HT1080 (cell line): Measurements from ENCODE around the gene PTGIS. TPM values are rescaled to one million over a fixed set of nuclear protein-coding genes. Genes with fewer than 3 reads are reported as not detected.
A peak's percentile ranks its signal among the peaks of the same experiment; 100 is the strongest.

Source experiments
- DNase-seq: peaks from one replicate; pipeline ENCODE4 v3.0.0-alpha.2; 2015; ENCODE audit warnings: low read depth
- total RNA-seq: library from RNA; depleted of rRNA; stranded (reverse); fragments of >200 nt; shearing (Covaris generic); gene quantifications from 2 replicates; pipeline ENCODE4 v1.2.3, GENCODE V29; 2014

The PTGIS gene
- total RNA-seq, 1 experiment from 2014 or later = 0.02 TPM

DNA sequence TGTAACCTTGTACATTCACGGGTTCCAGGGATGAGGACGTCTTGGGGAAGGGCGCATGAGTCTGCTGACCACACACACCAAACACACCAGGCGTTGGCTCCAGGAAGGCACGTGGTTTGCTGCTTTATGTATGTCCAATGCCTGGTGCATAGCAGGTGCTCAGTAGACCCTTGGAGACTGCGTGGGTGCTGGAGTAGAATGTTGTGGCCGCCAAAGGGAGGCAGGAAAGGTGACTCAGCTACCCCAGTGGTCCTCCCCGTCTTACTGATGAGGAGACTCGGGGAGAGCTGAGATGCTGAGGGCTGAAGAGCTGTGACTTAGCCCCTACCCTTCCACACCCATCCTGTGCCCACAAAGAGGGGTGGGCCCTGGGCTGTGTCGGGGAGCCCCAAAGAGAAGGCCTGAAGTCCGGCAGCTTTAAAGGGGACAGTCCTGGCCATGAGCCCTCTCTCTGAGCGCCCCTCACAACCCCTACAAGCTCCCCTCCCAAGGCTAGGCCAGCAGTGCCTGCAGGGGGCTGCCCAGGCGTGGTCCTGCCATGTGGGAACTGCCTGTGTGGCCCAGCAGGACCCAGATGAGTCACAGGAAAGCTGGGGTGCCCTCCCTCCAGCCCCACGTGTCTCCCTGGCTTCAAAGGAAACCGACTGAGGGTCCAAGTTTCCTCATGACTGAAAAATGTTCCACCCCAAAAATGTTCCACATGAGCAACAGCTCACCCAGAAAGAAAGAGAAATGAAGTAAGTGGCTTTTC, 28.0 kb upstream of the PTGIS start:
- DNase-seq = peak; percentile 83

DNA sequence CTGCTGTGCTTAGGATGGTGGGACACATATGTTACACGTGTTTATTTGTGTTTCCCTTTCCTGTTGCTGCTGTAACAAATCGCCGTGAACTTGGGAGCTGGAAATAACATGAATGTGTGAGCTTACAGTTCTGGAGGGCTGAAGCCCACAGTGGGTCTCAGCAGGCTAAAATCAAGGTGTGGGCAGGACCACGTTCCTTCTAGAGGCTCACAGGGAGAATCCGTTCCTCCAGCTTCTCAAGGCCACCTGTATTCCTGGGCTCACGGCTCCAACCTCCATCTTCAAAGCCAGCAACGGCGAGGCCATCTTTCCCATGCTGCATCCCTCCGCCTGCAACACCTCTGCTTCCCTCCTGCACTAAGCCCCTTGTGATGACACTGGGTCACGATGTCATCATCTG, 27.4 kb upstream of the PTGIS start:
- DNase-seq = no peak

DNA sequence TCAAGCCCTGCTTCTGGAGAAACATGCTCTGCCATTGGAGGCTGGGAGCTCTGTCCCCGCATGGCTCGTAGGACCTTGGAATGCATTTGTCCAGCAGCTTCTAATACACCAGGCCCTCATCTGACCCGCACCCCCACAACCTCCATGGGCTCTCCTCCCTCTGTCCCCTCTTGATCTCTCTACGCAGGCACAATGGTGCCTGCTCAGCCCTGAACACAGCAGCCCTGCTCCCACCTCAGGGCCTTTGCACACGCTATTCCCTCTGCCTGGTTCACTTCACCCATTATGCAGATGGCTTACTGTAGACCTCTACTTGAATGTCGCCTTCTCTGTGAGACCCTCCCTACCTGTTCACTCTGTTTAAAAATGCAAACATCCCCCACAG, 27.0 kb upstream of the PTGIS start:
- DNase-seq = no peak

DNA sequence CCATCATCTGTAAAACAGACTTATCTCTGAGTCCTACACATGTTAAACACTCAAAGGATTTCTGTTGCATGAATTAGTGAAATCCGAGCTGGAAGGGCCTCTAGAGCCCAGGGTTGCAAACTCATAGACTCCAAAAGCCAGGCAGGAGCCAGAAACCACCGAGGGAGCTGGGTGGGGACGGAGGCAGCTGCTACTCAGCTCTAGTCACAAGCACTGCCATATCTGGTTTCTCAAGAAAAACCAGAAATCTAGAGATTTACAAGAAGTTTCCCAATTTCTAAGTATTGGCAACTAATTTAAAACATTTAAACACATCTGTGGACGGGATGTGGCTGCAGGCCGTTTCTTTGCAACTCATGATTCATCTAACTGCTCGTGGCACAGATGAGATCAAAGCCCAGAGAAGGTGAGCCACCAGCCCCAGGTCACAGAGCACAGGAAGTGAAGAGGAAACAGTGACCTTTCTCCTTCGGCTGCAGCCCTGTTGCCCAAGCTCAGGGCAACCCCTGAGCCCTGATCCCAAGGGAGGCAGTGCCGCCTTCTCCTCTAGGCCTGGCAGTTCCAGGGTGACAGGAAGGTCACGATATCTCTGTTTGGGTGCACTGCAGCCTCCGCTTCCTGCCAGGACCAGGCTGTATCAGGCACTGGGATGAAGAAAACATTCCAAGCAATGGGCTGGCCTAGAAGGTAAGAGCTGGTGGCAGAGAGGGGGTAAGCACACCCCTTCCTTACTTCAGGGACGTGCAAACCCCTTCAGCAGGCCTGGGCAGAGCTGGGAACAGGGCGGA, 26.4 kb upstream of the PTGIS start:
- DNase-seq = peak; percentile 28

DNA sequence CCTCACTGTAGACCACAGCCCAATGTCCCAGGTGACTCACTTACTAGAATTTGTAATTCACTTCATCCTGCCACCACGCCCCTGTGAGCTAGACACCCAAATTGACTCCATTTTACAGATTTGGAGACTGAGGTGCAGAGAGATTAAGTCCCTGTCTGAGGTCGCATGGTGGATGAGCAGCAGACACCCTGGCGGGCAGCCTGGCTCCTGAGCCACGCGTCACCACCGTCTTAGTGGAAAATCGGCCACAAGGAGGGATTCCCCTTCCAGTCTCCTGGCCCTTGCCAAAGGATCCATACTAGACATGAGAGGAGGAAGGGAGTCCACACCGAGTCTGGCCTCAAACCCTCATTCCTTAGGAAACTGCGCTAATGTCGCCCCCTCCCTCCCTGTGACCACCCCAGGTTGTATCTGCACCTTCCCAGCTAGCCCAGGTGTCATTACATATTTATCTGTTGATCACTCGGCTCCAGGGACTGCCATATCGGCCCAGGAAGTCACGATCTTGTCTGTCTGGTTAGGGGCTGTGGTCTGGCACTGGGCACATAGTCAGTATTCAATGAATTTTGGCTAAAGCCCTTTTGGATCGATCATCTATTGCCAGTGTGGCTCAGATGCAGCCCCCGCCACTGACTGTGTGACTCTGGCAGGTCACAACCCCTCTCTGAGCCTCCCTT, 25.7 kb upstream of the PTGIS start:
- DNase-seq = no peak

DNA sequence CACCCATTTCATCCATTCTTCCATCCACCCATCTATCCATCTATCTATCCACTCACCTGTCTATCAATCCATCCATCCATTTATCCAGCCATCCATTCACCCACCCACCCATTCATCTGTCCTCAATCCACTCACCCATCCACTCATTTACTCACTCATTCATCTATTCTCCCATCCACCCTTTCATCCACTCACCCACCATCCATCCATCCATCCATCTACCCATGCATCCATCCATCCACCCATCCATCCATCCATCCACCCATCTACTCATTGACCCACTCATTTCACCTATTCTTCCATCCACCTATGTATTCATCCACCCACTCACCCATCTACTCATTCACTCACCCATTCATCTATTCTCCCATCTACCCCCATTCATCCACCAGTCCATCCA, 24.2 kb upstream of the PTGIS start:
- DNase-seq = no peak

DNA sequence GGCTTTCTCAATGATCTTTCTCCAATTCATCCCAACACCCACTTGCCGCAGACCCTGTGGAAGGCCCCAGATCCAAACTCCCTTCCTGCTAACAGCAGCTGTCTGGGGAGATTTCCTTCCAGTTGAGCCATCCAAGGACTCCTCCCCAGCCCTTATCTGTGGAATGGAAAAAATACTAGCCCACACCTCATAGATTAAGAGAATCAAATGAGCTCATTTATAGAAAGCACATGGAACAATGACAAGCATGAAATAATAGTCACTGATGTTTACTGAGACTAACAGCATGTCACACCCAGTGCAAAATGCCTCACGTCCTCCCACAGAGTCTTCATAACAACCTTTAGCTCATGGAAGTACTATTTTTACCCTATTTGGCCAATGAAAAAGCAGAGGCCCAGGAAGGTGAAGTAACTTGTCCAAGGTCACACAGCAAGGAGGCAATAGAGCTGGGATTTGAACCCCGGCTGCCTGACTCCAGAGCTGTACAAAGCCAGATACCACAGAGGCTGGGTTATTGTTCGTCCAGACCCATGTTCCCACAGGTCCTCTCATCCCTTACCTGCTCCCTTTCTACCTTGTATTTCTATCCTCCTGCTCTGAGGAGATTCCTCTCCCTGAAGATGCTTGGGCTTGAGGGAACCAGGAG, 23.4 kb upstream of the PTGIS start:
- DNase-seq = no peak

DNA sequence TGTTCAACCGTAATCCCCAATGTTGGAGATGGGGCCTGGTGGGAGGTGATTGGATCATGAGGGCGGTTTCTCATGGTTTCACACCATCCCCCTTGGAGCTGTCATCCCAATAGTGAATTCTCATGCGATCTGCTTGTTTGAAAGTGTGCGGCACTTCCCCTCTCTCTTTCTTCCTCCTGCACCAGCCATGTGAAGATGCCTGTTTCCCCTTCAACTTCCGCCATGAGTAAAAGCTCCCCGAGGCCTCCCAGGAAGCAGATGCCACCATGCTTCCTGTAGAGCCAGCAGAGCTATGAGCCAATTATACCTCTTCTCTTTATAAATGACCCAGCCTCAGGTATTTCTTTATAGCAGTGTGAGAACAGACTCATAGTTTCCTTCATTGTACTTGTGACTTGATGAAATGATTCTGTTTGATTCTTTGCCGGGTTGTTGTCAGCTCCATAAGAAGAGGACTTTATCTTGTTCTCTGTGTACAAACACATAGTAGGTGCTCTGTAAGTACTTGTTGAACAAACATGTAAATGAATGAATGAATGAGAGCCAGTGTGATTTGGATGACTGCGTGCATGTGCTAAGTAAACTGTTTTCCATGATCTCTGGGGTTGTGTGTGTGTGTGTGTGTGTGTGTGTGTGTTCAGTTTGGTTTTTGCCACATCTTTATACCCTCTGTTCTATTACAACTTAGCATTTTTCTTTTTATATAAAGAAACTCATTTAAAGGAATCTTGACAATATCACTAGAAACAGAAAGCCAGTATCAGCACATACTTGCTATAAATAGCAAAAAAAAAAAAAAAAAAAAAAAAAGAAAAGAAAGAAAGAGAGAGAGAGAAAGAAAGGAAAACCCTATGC, 22.5 kb upstream of the PTGIS start:
- no peak for DNase-seq

DNA sequence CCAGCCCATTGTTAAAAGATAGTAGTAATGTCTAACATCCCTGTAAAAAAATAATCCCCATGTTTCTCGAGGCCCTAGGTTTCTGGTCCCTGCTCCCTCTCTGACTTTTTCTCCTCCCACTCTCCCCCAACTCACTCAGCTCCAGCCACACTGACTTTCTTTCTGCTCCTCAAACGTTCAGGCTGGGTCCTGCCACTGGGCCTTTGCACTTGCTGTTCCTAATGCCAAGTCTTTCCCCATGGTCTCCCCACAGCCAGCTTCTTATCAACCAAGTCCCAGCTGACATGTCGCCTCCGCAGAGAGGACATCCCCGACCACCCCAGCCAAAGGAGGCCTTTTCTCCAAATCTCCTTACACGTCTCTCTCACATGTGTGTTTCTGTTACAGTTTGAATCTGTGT, 21.8 kb upstream of the PTGIS start:
- DNase-seq = no peak

DNA sequence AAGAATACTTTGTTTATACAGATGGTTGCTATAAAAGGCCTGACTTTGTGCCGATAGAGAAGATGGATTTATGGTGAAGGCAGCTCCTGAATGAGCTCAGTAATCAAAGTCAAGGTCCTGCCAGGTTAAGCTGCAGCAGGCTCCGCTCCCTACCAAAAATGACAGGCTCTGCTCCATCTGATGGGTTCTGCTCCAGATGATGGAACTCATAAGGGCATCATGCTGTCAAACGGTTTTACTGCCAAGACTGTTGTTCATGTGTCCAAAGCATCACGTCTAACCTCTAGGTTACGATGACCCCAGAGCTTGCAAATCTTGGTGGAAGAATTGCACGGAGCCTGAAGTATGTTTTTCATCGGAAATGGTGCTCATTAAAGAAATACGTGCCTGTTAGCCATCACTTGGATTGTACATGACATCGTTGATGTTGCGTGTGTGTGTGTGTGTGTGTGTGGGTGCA, 19.2 kb upstream of the PTGIS start:
- no peak for DNase-seq

DNA sequence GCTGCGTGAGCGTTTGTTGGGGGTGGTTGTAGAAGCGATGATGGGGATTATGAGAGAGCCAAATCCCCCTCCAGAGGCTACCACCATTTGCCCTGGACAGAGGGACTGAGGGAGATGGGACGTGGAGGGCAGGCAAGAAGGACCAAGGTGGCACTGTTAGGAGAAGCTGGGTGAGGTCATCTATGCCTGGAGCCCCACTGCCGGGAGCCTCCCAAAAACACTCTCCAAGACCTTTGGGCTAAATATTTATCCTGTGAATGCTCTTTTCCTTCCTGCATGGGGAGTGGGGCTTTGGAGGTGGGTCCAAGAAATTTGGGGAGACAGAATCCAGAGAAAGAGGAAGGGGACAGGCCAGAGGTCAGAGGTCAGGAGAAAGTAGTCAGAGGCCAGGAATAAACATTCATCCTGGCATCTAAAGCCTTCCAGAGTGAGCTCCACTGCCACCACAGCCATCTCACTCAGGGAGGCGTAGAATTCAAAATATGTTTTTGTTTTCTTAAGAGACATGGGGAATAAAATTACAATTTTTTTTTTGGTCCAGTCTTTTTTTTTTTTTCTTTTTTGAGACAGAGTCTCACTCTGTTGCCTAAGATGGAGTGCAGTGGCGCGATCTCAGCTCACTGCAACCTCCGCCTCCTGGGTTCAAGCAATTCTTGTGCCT, 17.8 kb upstream of the PTGIS start:
- no peak for DNase-seq

DNA sequence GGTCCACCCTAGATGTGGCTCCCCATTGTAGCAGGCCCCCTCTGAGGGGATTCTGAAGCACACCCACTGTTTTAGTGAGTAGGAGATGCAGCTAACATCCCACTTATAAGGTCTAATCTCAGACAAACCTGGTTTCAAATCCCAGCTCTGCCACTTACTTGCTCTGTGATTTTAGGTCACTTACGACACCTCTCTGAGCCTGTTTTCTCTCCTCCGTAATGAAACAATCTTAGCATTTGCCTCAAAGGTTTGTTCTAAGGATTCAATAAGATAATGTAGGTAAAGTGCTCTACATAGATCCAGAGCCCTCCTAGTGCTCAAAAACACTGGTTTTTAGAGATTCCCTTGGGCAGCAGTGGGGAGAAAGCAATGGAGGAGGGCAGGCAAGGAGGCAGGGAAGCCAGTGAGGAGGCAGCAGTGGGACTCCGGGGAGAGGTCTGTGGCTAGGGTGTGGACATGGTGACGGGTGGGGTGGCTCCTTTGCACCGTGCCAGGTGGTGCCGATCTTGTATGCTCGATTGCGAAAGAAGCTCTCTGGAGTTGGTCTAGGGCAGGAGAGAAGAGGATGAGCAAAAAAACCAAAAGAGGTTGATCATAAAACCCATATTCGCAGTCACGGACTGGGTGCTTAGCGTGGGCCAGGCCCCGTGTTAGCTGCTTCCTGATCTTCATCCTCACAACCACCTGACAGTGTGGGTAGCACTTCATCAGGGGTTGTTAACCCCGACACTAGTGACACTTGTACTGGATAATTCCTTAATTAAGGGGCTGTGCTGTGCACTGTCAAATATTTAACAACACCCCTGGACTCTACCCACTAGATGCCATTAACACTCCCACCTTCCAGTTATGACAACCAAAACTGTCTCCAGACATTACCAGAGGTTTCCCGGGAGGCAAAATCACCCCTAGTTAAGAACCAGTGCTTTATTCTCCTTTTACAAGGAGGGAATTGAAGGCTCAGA, 16.8 kb upstream of the PTGIS start:
- DNase-seq = no peak

DNA sequence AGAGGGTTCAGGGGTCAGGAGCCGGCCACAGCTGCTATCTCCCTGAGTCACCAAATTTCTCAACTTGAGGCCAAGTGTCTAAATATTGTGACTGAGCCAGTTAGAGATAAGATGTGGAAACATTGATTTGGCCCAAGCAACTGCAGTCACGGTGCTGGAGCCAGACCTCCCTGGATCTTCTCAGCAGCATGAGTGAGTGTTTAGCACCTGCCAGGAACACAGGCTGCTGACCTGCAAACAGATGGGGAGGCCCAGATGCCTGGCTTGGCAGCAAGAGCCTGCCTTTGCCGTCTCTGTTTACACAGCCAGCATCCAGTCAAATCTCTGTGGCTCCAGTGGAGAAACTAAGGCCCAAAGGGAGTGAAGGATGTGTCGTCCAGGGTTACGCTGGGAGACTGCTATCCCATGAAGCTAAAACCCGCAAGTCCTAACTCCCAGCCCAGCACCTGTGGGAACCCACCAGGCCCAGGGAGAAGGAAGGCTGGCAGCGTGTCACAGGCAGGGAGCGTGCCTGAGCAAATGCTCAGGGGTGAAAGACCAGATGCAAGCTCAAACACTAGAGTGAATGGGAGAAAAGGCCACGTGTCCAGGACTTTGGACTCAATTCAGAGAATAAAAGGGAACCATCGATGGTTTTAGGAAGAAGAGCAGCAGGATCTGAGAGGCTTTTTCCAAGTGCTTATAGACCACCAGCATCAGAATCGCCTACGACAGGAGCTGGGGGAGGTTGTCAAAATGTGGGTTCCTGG, 15.9 kb upstream of the PTGIS start:
- DNase-seq = no peak

DNA sequence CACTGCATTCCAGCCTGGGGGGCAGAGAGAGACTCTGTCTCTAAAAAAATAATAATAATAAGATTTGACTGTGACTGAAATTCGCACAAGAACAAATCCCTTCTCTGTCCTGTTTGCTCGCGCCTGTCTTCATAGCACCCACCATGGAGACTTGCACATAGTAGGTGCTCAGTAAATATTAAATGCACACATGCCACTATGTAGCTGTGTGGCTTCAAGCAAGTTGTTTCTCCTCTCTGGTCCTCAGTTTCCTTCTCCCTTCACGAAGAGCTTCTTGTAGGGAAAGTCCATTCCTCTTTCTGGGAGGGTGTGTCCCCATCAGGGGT, 15.4 kb upstream of the PTGIS start:
- no peak for DNase-seq

DNA sequence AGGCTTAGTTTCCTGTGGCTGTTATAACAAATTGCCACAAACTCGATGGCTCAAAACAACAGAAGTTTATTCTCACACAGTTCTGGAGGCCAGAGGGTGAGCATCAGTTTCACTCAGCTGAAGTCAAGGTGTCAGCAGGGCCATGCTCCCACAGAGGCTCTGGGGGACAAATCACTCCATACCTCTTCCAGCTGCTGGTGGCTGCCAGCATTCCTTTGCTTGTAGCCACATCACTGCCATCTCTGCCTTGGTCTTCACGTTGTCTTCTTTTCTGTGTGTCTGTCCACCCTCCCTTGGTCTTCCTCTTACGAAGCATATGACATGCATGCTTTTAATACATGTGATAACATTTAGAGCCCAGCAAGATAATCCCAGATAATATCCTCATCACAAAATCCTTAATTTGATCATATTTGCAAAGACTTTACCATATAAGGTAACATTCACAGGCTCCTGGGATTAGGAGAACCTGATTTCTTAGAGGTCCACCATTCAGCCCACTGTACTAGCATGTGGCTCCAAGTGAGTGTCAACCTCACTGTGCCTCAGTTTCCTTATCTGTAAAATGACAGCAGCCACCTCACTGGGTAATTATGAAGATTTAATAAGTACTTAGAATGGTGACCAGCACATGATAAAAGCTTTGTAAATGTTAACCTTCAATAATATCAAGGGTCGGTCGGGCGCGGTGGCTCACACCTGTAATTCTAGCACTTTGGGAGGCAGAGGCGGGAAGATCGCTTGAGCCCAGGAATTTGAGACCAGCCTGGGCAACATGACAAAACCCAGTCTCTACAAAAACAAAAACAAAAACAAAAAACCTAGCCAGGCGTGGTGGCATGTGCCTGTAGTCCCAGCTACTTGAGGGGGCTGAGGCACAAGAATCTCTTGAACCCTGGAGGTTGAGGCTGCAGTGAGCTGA, 14.7 kb upstream of the PTGIS start:
- no peak for DNase-seq

DNA sequence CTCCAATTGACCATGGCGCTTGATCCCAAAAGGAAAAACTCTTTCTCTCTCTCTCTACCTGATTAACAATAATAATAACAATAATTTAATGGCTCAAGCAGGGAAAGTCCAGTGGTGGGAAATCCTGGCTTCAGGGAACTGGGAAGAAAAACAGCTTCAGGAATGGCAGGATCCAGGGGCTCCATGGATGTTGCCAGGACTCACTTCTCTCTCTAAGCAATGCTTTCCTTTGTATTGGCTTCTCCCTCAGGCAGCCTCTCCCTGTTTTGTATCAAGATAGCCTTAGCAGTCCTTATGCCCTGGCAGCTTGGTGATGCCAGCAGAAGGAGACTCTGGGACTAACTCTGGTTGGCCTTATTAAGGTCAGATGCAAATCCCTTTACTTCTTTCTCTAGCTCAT, 13.5 kb upstream of the PTGIS start:
- DNase-seq = no peak

DNA sequence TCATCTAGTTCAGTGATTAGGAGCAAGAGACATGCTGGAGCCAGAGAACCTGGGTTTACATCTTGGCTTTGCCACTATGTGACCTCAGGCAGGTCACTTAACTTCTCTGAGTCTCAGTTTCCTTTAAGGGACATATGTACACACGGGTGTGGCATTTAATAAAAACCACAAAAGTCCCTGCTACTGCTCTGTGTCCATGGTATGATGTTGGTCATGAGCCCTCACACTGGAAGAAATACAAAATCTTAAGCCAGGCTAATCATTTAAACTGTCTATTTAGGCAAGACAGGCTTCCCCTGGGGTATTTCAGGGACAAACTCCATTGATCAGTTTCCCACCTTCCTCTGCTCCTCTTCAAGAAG, 12.9 kb upstream of the PTGIS start:
- DNase-seq = no peak
